COLO829 (cell line): Measurements from ENCODE around the gene BRF1.
"Not testable (repeated sequence)": the region's sequence is repeated elsewhere in the genome, so short reads cannot be mapped to it uniquely, and the experiment has no call there.

Experiments used
- DNase-seq: peaks from one replicate; pipeline ENCODE4 v3.0.0; 2012; ENCODE audit warnings: low spot score

The BRF1 gene

DNA sequence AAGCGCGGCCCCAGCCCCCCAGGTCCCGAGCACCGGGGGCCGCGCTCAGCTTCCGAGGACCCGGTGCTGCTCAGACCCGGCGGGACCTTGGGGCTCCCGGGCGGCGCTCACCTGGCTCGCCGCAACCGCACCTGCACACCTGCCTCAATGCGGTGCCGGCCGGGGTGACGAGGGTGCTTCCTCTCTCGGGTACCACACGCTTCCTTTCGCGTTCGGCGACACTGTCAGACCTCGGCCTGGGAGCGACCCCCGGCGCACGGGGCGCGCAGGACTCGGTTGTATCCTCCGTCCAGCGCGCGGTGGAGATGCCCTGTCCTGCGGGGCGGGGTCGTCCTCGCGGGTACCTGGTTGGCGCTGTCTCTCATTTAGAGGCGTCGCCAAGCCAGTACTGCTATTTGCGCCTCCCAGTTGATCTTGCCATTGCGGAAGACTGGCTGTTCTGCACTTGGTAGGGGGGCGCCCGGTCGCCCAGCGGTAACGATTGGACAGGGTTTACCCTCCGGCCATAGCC, 14.5 kb upstream of the BRF1 start:
- DNase-seq: no peak

DNA sequence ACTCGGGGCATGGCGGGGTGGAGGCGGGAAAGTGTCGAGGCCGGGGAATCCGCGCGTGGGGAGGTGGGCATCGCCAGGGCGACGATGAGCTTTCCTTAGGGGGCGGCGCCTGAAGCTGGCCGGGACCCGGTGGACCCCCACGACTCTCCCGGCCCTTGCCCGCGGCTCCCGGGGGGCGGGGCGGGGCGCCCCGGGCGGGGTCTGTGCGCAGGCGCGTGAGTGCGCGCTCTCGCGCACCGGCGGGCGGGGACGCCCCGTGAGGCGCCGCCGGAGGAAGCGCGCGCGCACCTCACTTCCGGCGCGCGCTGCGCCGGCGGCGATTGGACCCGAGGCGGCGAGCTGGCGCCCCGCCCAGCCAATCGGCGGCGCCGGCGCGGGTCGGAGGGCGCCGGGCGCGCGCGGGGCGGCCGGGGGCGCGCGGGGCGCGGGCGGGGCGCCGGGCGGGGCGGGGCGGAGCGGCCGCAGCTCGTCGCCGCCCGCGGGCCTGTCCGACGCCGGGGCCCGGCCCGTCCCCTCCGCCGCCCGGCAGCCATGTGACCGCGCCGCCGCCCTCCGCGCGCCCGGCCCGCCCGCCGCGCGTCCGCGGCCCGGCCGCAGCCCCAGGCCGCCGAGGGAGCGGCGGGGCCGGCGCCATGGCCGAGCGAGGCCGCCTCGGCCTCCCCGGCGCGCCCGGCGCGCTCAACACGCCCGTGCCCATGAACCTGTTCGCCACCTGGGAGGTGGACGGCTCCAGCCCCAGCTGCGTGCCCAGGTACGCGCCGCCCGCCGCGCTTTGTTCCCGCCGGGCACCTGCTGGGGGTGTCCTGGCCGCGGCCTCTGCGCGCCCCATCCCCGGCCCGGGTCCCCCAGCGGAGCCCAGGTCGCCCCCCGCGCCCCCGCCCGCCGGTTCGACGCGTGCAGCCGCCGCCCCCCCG, 13.7 kb upstream of the BRF1 start, which contains the start of gene PACS2:
TSS of gene PACS2 (plus strand) at position 462 of the 914 bp plus-strand sequence. CDS start at position 633, 171 bp downstream.
- peak; percentile 87 for DNase-seq

DNA sequence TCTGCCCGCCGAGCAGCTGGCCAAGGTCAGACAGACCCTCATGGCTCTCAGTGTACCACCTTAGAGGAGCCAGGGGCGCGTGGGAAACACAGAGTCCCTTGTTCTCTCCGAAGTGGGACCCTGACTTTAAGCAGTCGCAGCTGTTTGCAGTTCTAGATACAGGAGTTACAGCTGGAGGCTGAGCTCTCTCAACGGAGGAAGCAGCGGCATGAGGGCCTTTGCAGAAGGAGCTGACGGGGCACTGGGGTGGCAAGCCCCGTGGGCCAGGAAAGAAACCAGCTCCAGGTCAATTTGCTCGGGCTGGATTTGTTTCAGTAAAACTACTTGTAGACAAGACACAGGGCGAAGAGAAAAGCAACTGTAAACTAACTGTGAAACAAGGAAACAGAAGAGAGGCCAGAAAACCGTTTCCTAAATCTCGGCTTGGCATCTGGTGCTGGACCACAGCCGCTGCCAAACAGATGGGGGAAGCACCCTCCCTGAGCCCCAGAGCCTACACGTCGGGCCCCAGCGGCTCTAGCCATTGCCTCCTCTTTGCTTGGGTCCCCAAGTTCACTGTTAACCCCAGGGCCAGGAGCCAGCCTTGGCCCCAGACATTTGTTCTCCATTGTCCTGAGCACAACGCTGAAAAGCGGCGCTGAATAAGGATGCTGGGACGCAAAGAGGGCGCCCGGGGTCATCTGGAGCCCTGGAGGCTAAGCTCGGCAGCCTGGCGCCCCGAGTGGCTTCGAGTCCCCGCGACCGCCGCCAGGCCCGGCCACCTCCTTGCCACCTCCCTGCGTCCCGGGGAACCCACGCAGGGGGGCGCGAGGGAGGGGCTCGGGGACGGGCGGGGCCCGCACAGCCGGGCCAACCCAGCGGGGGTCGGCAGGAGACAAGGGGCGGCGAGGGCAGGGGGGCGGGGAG, 12.8 kb upstream of the BRF1 start:
- no peak for DNase-seq

DNA sequence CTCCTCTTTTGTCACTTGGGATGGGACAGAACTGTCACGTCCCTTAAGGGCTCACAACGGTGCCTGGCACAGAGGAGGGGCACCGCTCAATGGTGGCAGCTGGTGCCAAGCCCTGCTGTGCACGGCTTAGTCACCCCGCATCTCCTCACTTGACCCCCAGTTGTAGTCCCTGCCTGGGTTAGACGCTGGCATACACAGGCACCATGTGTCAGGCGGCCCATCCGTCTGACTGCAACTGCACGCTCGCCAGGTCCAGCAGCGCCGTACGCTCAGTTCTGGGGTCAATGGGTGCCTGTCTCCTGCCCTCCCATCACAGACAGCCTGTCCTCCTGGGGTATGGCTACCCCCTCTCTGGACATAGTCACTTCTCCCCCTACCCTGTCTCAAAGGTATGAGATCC, 12.2 kb upstream of the BRF1 start:
- DNase-seq: no peak

DNA sequence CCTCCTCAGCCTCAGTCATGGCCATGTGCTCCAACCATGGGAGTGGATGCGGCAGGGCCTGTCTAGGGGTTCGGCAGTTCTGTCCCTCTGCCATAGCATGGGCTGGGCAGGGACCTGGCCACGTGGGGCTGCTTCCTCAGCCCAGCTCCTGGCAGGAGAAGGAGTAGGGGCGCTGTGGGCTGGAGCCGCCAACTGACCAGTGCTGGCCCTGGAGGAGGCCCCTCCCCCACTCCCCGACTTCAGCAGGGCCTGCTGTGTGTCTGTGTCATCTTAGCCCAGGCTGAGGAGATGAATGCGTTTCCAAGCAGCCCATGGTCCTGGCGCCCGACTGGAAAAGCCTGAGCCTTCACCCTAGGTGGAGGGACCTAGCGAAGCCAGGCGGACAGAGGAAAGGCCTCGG, 11.0 kb upstream of the BRF1 start:
- DNase-seq: no peak

GRCh38 chr14:105309371-105309770, 8.6 kb upstream of the BRF1 start:
- no peak for DNase-seq

GRCh38 chr14:105307052-105307727, 6.4 kb upstream of the BRF1 start:
- no peak for DNase-seq

- DNase-seq: no peak
These were observed 5.0 kb upstream of the BRF1 start for GRCh38 chr14:105305791-105306190.

DNA sequence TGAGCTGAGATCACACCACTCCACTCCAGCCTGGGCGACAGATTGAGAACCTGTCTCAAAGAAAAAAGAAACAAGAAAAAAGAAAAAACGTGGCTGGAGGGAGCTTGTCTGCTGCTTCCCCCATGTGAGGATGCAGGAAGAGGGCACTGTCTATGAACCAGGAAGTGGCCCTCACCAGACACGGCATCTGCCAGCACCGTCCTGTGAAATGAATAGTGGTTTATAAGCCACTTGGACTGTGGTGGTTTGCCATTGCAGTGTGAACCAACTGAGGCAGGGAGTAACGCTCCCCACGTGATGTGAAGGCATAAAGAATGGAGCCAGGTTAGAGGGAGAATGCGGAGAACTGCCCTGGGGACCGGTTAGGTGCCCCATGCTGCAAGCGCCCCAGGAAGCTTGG, 4.5 kb upstream of the BRF1 start:
- no peak for DNase-seq

GRCh38 chr14:105304565-105304964, 3.8 kb upstream of the BRF1 start:
- DNase-seq: no peak

GRCh38 chr14:105303949-105304348, 3.1 kb upstream of the BRF1 start:
- DNase-seq: no peak

- DNase-seq: not testable (repeated sequence)
These were observed 1.1 kb upstream of the BRF1 start for GRCh38 chr14:105301915-105302249.

- peak; percentile 98 for DNase-seq
These were observed 508 bp upstream of the BRF1 start for GRCh38 chr14:105301103-105301914.

- no peak for DNase-seq
These were observed 903 bp downstream of the BRF1 start for GRCh38 chr14:105299654-105300541.

- not testable (repeated sequence) for DNase-seq
These were observed 3.5 kb downstream of the BRF1 start for GRCh38 chr14:105297311-105297710.

DNA sequence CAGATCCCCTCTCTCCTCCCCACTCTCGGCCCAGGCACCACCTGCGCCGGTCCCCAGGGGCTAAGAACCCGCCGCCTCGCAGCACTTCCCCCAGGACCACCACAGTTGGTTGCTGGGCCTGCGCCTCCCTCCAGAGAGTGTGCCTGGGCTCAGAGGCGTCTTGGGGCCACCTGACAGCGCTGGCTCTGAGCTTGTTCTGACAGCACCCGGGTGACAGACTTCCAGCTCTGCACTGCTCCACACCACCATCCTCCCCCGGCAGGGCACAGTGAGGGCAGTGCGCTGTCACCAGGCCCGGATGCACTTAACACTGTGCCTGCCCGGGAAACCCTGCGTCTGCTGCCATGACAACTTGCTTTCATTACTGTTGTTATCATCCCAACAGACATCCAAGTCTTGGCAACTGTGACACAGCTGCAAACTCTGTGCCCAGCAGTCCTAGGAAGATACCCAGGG, 6.6 kb downstream of the BRF1 start:
- DNase-seq: no peak

DNA sequence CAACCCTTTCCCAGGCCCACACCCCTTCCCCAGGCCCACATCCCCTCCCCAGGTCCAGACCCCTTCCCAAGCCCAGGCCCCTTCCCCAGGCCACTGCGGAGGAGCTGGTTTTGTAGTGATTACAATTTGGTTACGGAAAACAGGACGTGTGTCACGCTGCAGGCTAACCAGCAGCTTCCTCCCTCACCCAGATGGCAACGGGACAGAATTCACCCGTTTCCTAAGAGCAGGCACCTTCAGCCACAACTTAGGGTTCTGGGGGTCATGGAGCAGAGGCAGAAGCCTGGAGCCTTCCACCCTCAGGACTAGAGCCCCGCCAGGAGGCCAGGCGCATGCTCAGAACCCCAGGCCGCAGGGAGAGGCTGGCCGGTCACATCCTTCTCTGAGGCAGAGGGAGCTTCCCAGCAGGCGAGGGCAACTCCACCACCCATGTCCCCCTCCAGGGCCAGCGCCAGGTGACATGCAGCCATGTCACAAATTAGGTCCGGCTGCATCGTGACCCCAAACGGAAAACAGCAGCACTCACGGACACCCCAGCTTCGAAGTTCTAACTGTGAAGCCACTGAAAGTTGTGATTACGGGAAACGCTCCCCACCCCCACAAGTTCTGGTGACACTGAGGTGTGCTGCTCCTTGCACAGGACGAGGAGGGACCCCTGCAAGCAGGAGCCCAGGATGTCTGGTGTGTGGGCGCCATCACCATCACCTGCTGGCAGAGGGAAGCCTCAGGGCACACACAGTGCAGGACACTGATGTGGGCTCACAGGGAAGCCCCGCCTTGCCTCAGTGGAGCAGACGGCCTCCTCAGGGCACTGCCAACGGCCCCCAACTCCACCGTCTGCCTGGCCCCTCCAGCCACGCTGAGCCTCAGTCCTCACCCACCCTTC, 7.7 kb downstream of the BRF1 start:
- DNase-seq: no peak

GRCh38 chr14:105290621-105291346, 10.0 kb downstream of the BRF1 start:
- DNase-seq: no peak
